ENCODE measurements around the gene ZFYVE27. TPM values are rescaled to one million over a fixed set of nuclear protein-coding genes. Genes with fewer than 3 reads are reported as not detected.
A peak's percentile ranks its signal among the peaks of the same experiment; 100 is the strongest.

The ZFYVE27 gene
- total RNA-seq, 4 donors from 2014 or later: 33.4 to 46.8 (median 42.7) TPM

- no peak for DNase-seq (ENCODE audit: low spot score in 2 of 2)
- 73 to 76% methylated on average over 4 of the region's 4 CpGs for WGBS, 2 donors
- Histone ChIP-seq H3K4me3 (no peak overlapping the region), H3K4me1 (peaks cover 0 to 14% (median 0%) of the 10 kb centered on the region in 4 donors), H3K9me3 (no peaks in the 10 kb centered on the region), H3K36me3 (no peaks in the 10 kb centered on the region), H3K27ac (no peak overlapping the region), H3K27me3 (no peaks in the 10 kb centered on the region)
- TF ChIP-seq POLR2A (IDR thresholded peaks at IDR 0.05): no peak
- no peak for TF ChIP-seq EP300 (IDR thresholded peaks at IDR 0.05)
- no peak for TF ChIP-seq CTCF (IDR thresholded peaks at IDR 0.05)
Observed at GRCh38 chr10:97732052-97732359, 4.9 kb upstream of the ZFYVE27 start.

- no peak for DNase-seq (ENCODE audit: low spot score in 2 of 2)
- H3K9me3 ChIP-seq: no peaks in the 10 kb centered on the region
- no peak overlapping the region for H3K27ac ChIP-seq
- no peak overlapping the region for H3K4me3 ChIP-seq
- H3K27me3 ChIP-seq: no peaks in the 10 kb centered on the region
- TF ChIP-seq CTCF (IDR thresholded peaks at IDR 0.05): no peak
- TF ChIP-seq POLR2A (IDR thresholded peaks at IDR 0.05): no peak
- WGBS, 2 donors: 88% methylated on average over 5 of the region's 5 CpGs
- H3K4me1 ChIP-seq: peaks cover 0 to 19% (median 4%) of the 10 kb centered on the region in 4 donors
- H3K36me3 ChIP-seq: no peaks in the 10 kb centered on the region
Observed at GRCh38 chr10:97733256-97733655, 3.7 kb upstream of the ZFYVE27 start.

GRCh38 chr10:97734021-97734420 is 2.9 kb upstream of the ZFYVE27 start:
- Histone ChIP-seq H3K27me3 (no peaks in the 10 kb centered on the region), H3K9me3 (no peaks in the 10 kb centered on the region), H3K4me3 (no peak overlapping the region), H3K36me3 (no peaks in the 10 kb centered on the region), H3K4me1 (peaks cover 0 to 26% (median 8%) of the 10 kb centered on the region in 4 donors), H3K27ac (no peak overlapping the region)
- 74 to 80% methylated on average over 6 of the region's 6 CpGs for WGBS, 2 donors
- TF ChIP-seq POLR2A (IDR thresholded peaks at IDR 0.05) (no peak), CTCF (IDR thresholded peaks at IDR 0.05) (no peak)
- DNase-seq (ENCODE audit: low spot score in 2 of 2): no peak

DNA sequence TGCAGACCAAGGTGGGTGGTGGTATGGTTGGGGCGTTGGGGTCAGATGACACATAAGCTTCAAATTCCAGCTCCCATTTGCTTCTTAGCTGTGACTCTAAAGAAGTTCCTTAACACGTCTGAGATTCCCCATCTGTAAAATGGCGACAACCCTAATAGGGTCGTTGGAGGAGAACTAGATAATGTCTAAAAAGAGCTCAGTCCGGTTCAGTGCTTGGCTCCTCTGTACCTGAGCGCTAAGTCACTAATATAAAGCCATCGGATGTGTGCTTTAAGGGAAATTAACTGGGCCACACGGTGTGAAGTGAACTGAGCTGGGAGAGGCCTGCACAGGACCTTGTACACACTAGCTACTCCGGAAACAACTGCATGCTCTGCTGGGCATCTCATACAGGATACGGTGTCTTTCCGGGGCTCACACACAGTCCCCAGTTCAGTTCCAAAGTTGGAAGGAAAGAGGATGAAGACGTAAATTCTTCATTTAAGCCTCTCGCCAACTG is 476 bp upstream of the ZFYVE27 start:
- DNase-seq (ENCODE audit: low spot score in 2 of 2): no peak
- peak overlapping the region in 3 of 4 donors; percentile 88 to 96 (median 95) for H3K27ac ChIP-seq
- no peaks in the 10 kb centered on the region for H3K27me3 ChIP-seq
- WGBS, 2 donors: 69 to 71% methylated on average over 13 of the region's 13 CpGs
- TF ChIP-seq EP300 (IDR thresholded peaks at IDR 0.05) (no peak), POLR2A (IDR thresholded peaks at IDR 0.05) (no peak), CTCF (IDR thresholded peaks at IDR 0.05) (no peak)
- H3K36me3 ChIP-seq: peaks cover 0 to 16% (median 0%) of the 10 kb centered on the region in 3 donors
- no peaks in the 10 kb centered on the region for H3K9me3 ChIP-seq
- H3K4me1 ChIP-seq: peaks cover 0 to 34% (median 9%) of the 10 kb centered on the region in 4 donors
- peak overlapping the region; percentile 79 to 94 (median 86) for H3K4me3 ChIP-seq

GRCh38 chr10:97737770-97738265 is 890 bp downstream of the ZFYVE27 start:
- Histone ChIP-seq H3K27me3 (no peaks in the 10 kb centered on the region), H3K4me1 (peaks cover 0 to 33% (median 9%) of the 10 kb centered on the region in 4 donors), H3K4me3 (peak overlapping the region; percentile 79 to 94 (median 86)), H3K27ac (peak overlapping the region in 3 of 4 donors; percentile 88 to 96 (median 95)), H3K9me3 (no peaks in the 10 kb centered on the region), H3K36me3 (peaks cover 0 to 30% (median 0%) of the 10 kb centered on the region in 3 donors)
- no peak for DNase-seq (ENCODE audit: low spot score in 2 of 2)
- WGBS, 2 donors: 28 to 31% methylated on average over 14 of the region's 14 CpGs
- TF ChIP-seq EP300 (IDR thresholded peaks at IDR 0.05): no peak
- TF ChIP-seq POLR2A (IDR thresholded peaks at IDR 0.05): no peak
- no peak for TF ChIP-seq CTCF (IDR thresholded peaks at IDR 0.05)
